Hepatocyte (in vitro differentiated cells): Measurements from ENCODE around the gene NPFF. TPM values are rescaled to one million over a fixed set of nuclear protein-coding genes. Genes with fewer than 3 reads are reported as not detected.

Experiments used
- DNase-seq: peaks from one replicate; pipeline ENCODE4 v3.0.0-alpha.2; 2016; ENCODE audit warnings: low spot score
- H2AFZ ChIP-seq: fragments of 200-600 bp; sonication (generic); 2 replicates; pipeline ENCODE4 v1.6.0; 2016; ENCODE audit warnings: antibody characterized with exemption, mild to moderate bottlenecking
- H3K27ac ChIP-seq: fragments of 200-600 bp; sonication (generic); 2 replicates; pipeline ENCODE4 v1.5.1; 2016; ENCODE audit warnings: mild to moderate bottlenecking
- H3K27me3 ChIP-seq: fragments of 200-600 bp; sonication (generic); 2 replicates; pipeline ENCODE4 v1.6.1; 2016
- H3K36me3 ChIP-seq: fragments of 200-600 bp; sonication (generic); replicated peaks from 2 replicates; pipeline ENCODE4 v1.5.1; 2016; ENCODE audit warnings: low read depth; ENCODE audit not compliant: insufficient read depth
- H3K4me1 ChIP-seq: fragments of 200-600 bp; sonication (generic); 2 replicates; pipeline ENCODE4 v1.5.1; 2016; ENCODE audit warnings: mild to moderate bottlenecking, moderate library complexity; ENCODE audit not compliant: insufficient read depth
- H3K4me2 ChIP-seq: fragments of 200-600 bp; sonication (generic); 2 replicates; pipeline ENCODE4 v1.6.0; 2016
- H3K4me3 ChIP-seq: fragments of 200-600 bp; sonication (generic); 2 replicates; pipeline ENCODE4 v1.5.1; 2016; ENCODE audit warnings: mild to moderate bottlenecking
- H3K79me2 ChIP-seq: fragments of 200-600 bp; sonication (generic); 2 replicates; pipeline ENCODE4 v1.6.0; 2017; ENCODE audit warnings: mild to moderate bottlenecking
- H3K9me2 ChIP-seq: fragments of 200-600 bp; sonication (generic); replicated peaks from 2 replicates; pipeline ENCODE4 v1.6.0; 2017; ENCODE audit warnings: mild to moderate bottlenecking; ENCODE audit not compliant: insufficient read depth
- H3K9me3 ChIP-seq: fragments of 200-600 bp; sonication (generic); 2 replicates; pipeline ENCODE4 v1.5.1; 2016; ENCODE audit warnings: low read depth, mild to moderate bottlenecking
- H4K20me1 ChIP-seq: fragments of 200-600 bp; sonication (generic); 2 replicates; pipeline ENCODE4 v1.6.0; 2016; ENCODE audit warnings: mild to moderate bottlenecking; ENCODE audit not compliant: insufficient read depth, poor library complexity, severe bottlenecking
- CTCF ChIP-seq: fragments of 200-600 bp; sonication (generic); IDR thresholded peaks from 2 replicates; pipeline ENCODE4 v1.5.1; 2016; ENCODE audit warnings: antibody characterized with exemption, mild to moderate bottlenecking; ENCODE audit not compliant: poor library complexity
- EZH2 ChIP-seq: fragments of 200-600 bp; sonication (generic); IDR thresholded peaks from 2 replicates; pipeline ENCODE4 v1.6.1; 2016; ENCODE audit warnings: antibody characterized with exemption, mild to moderate bottlenecking, borderline replicate concordance
- EZH2phosphoT487 ChIP-seq: fragments of 200-600 bp; sonication (generic); IDR thresholded peaks from one replicate; pipeline ENCODE4 v1.6.1; 2018; ENCODE audit warnings: antibody characterized with exemption, mild to moderate bottlenecking, low read depth, moderate library complexity; ENCODE audit not compliant: unreplicated experiment, severe bottlenecking
- WGBS: methylation state at CpG from one replicate; pipeline ENCODE4 v1.1.6; 2016; ENCODE audit warnings: low lambda C conversion rate; ENCODE audit errors: missing lambda C conversion rate; 5-methylcytosine and 5-hydroxymethylcytosine counted together
- polyA plus RNA-seq: library from polyadenylated mRNA; unstranded; fragments of >200 nt; fragmentation: Nextera tagmentation; extraction: Ambion mirVana; gene quantifications from 2 replicates; pipeline ENCODE4 v1.2.1, GENCODE V29; 2016
- total RNA-seq: library from RNA; depleted of rRNA; stranded (reverse); fragments of >200 nt; gene quantifications from 2 replicates; pipeline ENCODE4 v1.2.3, GENCODE V29; 2014

Gene NPFF
- total and polyA plus RNA-seq, 2 experiments from 2014 or later = 0.77 TPM; not detected in 1

GRCh38 chr12:53476769-53477209 lies 30.5 kb downstream of the NPFF start:
- H2AFZ ChIP-seq = no peak overlapping the region
- no peaks in the 10 kb centered on the region for H3K9me3 ChIP-seq
- no peak overlapping the region for H3K4me3 ChIP-seq
- peaks cover 10% of the 10 kb centered on the region for H3K4me1 ChIP-seq
- 68% methylated on average over 2 of the region's 2 CpGs for WGBS
- no peak overlapping the region for H3K27ac ChIP-seq
- TF ChIP-seq CTCF = peak; percentile 34
- no peak for TF ChIP-seq EZH2phosphoT487
- peaks cover 8% of the 10 kb centered on the region for H3K36me3 ChIP-seq
- no peak overlapping the region for H3K4me2 ChIP-seq
- no peaks in the 10 kb centered on the region for H3K27me3 ChIP-seq
- DNase-seq = no peak
- H4K20me1 ChIP-seq = peaks cover 92% of the 10 kb centered on the region
- peaks cover 72% of the 10 kb centered on the region for H3K79me2 ChIP-seq
- no peaks in the 10 kb centered on the region for H3K9me2 ChIP-seq

- H3K27ac ChIP-seq = peak overlapping the region; percentile 57
- H3K9me3 ChIP-seq = no peaks in the 10 kb centered on the region
- no peaks in the 10 kb centered on the region for H3K27me3 ChIP-seq
- no peak for DNase-seq
- no peaks in the 10 kb centered on the region for H3K9me2 ChIP-seq
- peaks cover 10% of the 10 kb centered on the region for H3K4me1 ChIP-seq
- H3K4me3 ChIP-seq = no peak overlapping the region
- peaks cover 8% of the 10 kb centered on the region for H3K36me3 ChIP-seq
- H2AFZ ChIP-seq = no peak overlapping the region
- TF ChIP-seq EZH2 (no peak), CTCF (no peak), EZH2phosphoT487 (no peak)
- peaks cover 86% of the 10 kb centered on the region for H3K79me2 ChIP-seq
- peaks cover 96% of the 10 kb centered on the region for H4K20me1 ChIP-seq
- peak overlapping the region; percentile 9 for H3K4me2 ChIP-seq
- 88% methylated on average over 10 of the region's 13 CpGs for WGBS
Measured at GRCh38 chr12:53474819-53475218, 32.5 kb downstream of the NPFF start.

GRCh38 chr12:53474077-53474476 lies 33.2 kb downstream of the NPFF start:
- Histone ChIP-seq H4K20me1 (peaks cover 91% of the 10 kb centered on the region), H3K4me2 (peak overlapping the region; percentile 5), H3K27ac (peak overlapping the region; percentile 57), H3K27me3 (no peaks in the 10 kb centered on the region), H2AFZ (no peak overlapping the region), H3K4me1 (peaks cover 10% of the 10 kb centered on the region), H3K9me2 (no peaks in the 10 kb centered on the region), H3K36me3 (peaks cover 8% of the 10 kb centered on the region), H3K79me2 (peaks cover 89% of the 10 kb centered on the region), H3K9me3 (no peaks in the 10 kb centered on the region), H3K4me3 (no peak overlapping the region)
- DNase-seq = no peak
- TF ChIP-seq EZH2 (no peak), EZH2phosphoT487 (no peak), CTCF (no peak)
- 86% methylated on average over 2 of the region's 2 CpGs for WGBS

GRCh38 chr12:53472056-53472582 lies 35.2 kb downstream of the NPFF start:
- no peak for TF ChIP-seq EZH2phosphoT487
- TF ChIP-seq CTCF = no peak
- TF ChIP-seq EZH2 = no peak

More at GRCh38 chr12:53472056-53472582, 35.2 kb downstream of the NPFF start:
- Histone ChIP-seq H2AFZ (no peak overlapping the region), H3K36me3 (peaks cover 8% of the 10 kb centered on the region), H3K9me3 (no peaks in the 10 kb centered on the region), H3K4me1 (peaks cover 10% of the 10 kb centered on the region), H3K9me2 (no peaks in the 10 kb centered on the region), H3K4me2 (no peak overlapping the region), H3K4me3 (no peak overlapping the region), H4K20me1 (peaks cover 83% of the 10 kb centered on the region), H3K79me2 (peaks cover 97% of the 10 kb centered on the region), H3K27me3 (no peaks in the 10 kb centered on the region), H3K27ac (no peak overlapping the region)
- 72% methylated on average over 1 of the region's 1 CpG for WGBS
- DNase-seq = no peak
